Endothelial cell of hepatic sinusoid (primary cell): ENCODE measurements around the gene RIC3.

Experiments
- in situ Hi-C: cut with HindIII; loops from 2 replicates; pipeline ENCODE4 v1.10.0; 2017; ENCODE audit warnings: low sequenced_read_pairs

Gene RIC3

DNA sequence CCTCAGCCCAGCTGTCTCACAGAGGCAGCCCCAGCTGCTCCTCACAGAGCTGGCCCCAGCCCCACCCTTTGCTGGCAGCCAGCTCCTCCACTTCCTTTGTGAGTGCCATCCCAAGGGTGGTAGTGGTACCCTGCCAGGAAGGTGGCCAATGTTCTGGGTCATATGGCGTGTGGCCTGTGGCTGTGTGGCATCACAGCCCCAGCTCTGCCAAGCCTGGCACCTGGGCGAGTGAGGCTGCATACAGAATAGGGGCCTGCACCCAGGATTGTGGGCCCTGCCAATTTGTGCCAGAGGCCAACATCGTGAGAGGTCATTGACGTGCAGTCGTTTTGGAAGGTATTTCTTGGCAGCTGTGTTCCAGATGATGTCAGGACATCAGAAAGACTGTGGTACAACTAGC, 77.1 kb downstream of the RIC3 start:
- in situ Hi-C loops = no loop called here

GRCh38 chr11:8090756-8091155, 78.1 kb downstream of the RIC3 start:
- in situ Hi-C loops = no loop called here

GRCh38 chr11:8089791-8090510, 78.9 kb downstream of the RIC3 start:
- in situ Hi-C loops = loop anchor here (5.0 kb wide), 1 partner anchor 83 kb away; no protein-coding TSS in a partner anchor

GRCh38 chr11:8087756-8088155, 81.1 kb downstream of the RIC3 start:
- in situ Hi-C loops = loop anchor here (5.0 kb wide), 1 partner anchor 80 kb away; no protein-coding TSS in a partner anchor

DNA sequence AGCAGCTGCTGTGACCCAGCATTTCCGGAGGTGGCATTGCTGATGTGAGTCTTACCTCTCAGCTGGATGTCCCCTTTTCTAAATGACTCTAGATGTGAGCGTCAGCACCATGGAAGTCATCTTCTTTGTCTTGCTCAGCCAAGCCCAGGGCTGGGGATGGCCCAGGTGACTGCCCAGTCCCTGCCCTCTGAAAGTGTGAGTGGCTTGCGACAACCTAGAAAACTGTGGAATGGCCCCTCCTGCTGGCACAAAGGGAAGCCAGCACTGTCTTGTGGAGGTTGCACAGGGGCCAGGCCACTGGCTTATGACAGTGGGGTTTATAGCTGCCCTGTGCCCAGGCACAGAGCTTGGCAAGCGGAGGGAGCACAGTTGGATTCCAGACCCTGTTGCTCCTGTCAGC, 81.6 kb downstream of the RIC3 start:
- in situ Hi-C loops = loop anchor here (5.0 kb wide), 1 partner anchor 80 kb away; no protein-coding TSS in a partner anchor

DNA sequence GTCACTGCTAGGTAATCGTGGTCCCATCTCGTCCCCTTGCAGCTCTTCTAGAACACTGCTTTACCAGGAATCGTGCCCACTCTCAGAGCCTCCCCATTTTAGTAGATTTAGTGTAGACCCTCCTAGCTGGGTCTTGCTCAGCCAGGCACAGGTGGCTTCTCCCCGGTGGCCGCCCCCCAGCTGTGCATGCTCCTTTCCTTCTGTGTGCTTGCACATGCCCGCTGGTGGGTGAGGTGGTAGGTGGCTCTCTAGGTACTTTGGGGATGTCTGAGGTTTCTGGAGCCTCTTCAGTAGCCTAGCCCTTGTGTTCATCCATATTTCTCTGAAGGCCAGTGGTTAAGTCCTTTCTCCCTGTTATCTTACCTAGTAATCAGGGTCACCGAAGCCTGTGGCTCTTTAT, 82.3 kb downstream of the RIC3 start:
- in situ Hi-C loops = loop anchor here (5.0 kb wide), 1 partner anchor 79 kb away; no protein-coding TSS in a partner anchor

DNA sequence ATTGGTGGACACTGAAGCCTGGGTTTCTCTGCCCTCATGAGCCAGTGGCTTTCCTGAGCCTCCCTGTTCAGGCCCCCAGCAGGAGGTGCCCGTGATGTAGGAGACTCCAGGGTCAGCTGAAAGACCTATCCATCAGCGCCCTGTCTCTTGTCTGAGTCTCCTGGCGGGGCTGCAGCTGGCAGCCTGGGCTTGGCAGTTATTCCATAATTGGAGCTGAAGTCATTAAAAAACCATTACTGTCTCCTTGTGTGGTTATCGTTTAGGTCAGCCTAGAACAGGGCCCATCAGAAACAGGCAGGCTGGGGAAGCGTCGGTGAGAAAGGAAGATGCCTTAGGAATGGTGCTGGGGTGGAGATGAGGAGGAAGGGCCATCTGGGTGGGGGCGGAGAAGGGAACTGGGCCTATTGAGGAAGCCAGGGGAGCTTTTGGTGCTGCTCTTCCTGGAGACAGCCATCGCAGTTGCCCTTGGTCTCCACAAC, 82.8 kb downstream of the RIC3 start:
- in situ Hi-C loops = loop anchor here (5.0 kb wide), 1 partner anchor 79 kb away; no protein-coding TSS in a partner anchor

- in situ Hi-C loops = loop anchor here (5.0 kb wide), 1 partner anchor 78 kb away; no protein-coding TSS in a partner anchor
Observed at GRCh38 chr11:8085011-8085645, 83.7 kb downstream of the RIC3 start.

DNA sequence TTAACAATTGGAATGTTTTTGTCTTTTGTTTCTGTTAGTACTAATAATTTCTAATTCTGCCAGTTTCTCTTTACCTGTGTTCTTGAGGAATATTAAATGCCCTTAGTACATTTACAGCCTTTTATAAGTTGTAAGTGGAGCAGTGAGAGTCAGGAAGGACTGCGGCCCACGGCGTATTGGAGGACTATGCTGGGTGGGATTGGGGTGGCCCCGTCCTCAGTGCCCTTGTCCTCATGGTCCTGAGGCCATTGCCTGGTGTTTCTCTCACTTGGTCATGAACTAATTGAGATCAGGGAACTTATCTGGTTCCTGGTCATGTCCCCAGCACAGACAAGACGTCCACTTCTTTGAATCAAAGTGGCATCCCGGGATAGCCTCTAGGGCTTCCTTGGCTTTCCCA, 84.5 kb downstream of the RIC3 start:
- in situ Hi-C loops = no loop called here

- in situ Hi-C loops = no loop called here
Observed at GRCh38 chr11:8083871-8084281, 84.9 kb downstream of the RIC3 start.

DNA sequence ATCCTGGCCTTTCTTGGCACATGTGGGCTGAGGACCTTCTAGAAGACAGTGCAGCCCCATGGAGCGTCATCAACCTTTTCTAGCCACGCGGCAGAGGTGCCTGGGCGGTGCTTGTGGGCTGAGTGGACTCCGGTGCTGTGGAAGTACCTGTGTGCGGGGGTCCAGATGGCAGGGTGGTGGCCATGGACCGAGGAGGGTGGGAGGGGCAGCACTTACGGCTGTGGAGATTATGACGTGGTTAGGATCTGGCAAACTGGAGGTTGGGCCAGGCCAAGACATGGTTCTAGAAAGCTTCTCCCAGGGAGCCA, 85.8 kb downstream of the RIC3 start:
- in situ Hi-C loops = no loop called here

GRCh38 chr11:8082391-8083087, 86.3 kb downstream of the RIC3 start:
- in situ Hi-C loops = no loop called here

- in situ Hi-C loops = no loop called here
Observed at GRCh38 chr11:8081591-8082250, 87.1 kb downstream of the RIC3 start.

GRCh38 chr11:8080674-8081590, 87.9 kb downstream of the RIC3 start, which contains the start of gene TUB:
TSS of gene TUB (plus strand) at chr11:8081211. CDS start at chr11:8081511, 300 bp downstream.
- in situ Hi-C loops = no loop called here

GRCh38 chr11:8080069-8080670, 88.7 kb downstream of the RIC3 start:
- in situ Hi-C loops = no loop called here

GRCh38 chr11:8079111-8079675, 89.6 kb downstream of the RIC3 start:
- in situ Hi-C loops = no loop called here

DNA sequence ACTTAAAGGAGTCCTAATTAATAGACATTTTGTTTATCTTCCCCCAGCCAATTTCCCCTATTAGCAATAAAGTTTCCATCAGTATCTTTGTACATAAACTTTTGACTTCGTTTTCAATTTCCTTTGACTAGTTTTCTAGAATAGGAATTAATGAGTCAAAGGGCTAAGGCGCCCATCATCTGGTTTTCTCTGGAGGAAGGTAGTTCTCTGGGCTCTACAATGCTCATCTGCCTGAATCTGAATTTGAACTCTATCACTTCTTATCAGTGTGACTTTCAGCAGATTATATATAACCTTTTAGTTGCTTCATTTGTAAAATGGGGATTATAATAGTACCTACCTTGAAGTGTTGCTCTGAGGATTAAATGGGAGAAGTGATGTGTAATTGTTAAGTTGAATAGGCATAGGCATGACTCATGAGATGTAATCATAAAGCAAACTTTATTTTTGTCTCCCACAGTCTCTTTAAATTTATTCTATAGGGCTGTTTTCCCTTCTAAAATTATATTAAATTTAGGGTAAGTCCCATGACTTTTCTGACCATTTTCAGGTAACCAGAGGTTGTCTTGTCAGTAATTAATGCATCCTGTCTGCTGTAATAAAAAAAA, 93.6 kb downstream of the RIC3 start:
- in situ Hi-C loops = no loop called here

GRCh38 chr11:8071616-8072581, 96.9 kb downstream of the RIC3 start:
- in situ Hi-C loops = no loop called here
